ENCODE data around the gene ARMCX2.
"Not testable (repeated sequence)": the region's sequence is repeated elsewhere in the genome, so short reads cannot be mapped to it uniquely, and the experiment has no call there.

The ARMCX2 gene

DNA sequence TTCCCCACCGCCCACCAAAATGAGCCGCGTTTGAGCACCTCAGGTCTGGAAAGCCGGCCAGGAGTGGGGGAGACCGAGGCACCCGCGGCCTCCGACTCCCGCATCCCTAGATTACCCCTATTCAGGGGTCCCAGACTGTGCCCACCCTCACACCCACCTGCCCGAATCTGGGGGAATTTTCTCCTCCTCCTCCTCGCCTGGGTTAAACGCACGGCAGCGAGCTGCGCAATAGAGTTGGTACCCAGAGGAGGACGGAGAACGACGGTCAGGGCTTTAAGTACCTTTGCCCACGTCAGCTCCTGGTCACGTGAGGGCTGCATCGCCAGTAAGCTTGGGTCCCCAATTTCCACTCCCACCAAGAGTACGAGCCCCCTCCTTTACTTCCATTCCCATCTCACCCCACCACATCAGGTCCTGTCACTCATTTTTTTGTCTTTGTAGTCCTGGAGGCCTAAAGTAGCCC lies at the start of gene ARMCX2:
TSS of gene ARMCX2 (minus strand) at position 250 of the 463 bp plus-strand sequence. CDS start 2,262 bp downstream, outside the sequence.
- DNase-seq = no peak

DNA sequence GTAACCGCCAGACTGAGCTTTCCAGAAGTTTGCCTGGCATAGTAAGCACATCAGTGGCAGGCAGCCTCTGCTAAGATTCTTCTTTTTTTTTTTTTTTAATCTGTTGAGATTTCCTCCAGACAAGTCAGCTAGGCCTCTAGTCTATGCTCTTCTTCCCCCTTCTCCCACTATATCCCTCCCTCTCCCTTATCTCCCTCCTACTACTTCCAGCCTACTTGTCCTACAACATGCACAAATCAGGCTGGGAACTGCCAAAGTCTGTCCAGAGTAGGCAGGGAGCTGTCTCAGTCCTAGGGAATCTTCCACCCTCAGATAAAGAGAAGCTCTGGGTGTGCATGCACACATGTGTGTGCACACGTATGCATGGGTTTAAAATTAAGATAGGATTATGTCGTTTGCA lies 49.7 kb upstream of the ARMCX2 start:
- DNase-seq = no peak

DNA sequence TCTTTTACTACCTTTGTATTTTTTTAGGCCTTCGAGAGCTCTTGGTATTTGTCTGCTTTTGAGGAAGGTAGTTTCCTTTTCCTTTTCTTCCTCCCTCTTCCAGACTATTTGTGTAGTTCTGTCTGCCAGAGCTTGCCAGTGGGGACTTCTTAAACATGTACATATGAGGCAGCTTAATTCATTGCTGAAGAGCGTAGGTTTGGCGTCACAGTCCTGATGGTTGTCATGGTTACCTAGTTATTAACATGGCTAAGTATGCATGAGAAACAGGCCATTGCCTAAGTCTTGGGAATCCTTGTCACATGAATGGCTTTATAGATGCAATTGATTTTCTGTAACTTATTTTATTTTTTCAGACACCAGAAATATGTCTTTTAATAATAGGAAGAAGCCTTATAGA lies 48.5 kb upstream of the ARMCX2 start:
- DNase-seq = no peak

GRCh38 chrX:101693476-101693875 lies 33.8 kb upstream of the ARMCX2 start:
- no peak for DNase-seq

DNA sequence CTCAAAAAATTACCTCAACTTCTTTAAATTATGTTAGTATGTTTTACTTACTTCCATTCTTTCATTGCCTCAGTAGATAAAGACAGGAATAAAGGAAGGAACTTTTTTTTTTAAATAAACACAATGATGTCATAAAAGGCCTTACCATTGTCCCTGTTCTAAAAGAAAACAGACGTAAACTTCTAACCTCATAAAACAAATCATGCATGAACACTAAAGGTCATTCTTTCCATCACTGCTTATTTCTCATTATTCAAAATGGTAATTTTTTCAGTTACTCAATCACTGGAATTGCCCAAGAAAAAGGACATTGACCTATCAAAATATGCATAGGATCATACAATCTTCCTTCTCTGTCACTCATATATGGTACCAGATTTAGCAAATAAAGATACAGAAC lies 32.2 kb upstream of the ARMCX2 start:
- no peak for DNase-seq

- no peak for DNase-seq
Measured at GRCh38 chrX:101686574-101686973, 26.9 kb upstream of the ARMCX2 start.

DNA sequence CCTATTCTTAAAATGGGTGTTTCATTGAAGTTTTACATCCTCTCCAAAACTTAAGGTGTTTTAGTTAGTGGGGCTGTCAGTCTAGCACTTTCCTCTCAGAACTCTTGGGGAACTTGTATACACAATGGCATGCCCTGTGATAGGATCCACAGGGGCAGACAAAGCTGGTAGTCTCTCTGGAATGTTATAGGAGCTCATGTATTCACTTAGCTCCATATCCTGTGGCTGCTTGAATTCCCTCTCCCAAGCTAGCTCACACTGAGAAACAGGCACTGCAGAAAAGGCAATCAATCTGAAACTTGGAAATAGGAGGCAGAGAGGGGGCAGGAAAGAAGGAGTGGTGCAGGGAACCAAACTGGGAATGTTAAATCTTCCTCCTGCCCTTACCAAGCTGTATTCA lies 26.3 kb upstream of the ARMCX2 start:
- DNase-seq = no peak

- no peak for DNase-seq
Measured at GRCh38 chrX:101682723-101683122, 23.1 kb upstream of the ARMCX2 start.

DNA sequence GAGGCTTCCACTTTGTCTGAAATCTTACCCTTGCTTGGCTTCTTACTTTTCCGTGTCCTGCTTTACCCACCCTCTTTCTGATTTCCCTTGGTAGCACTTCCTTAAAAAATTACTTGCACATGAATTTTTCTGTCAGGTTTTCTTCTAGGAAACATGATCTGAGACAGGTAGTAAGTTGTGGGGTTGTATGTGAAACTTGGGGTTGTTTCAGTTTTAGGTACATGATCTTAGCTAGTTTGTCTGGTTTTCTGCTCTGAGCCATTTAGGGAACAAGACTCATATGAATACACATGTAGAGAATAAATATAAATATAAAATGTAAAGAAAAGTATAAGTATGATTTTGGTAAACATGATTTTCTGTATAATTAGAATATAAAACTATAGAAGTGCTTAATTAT lies 17.4 kb upstream of the ARMCX2 start:
- DNase-seq = no peak

DNA sequence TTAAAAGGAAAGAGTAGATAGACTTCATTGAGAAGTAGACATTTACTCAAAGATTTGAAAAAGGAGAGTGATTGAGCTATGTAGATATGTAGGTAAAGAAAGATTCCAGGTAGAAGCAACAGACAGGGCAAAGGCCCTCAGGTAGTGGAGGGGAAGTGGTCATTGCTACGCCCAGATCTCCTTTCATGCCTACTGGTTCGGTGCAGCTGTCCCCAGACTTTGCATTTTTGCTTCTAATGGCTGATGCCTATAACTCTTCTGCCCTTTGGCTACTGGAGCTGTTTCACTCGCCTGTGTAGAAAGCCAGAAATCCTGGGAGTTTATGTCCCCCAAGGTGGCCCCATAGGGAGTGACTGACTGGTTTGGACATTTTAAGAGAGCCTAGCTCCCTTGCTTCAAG lies 16.9 kb upstream of the ARMCX2 start:
- DNase-seq = no peak

DNA sequence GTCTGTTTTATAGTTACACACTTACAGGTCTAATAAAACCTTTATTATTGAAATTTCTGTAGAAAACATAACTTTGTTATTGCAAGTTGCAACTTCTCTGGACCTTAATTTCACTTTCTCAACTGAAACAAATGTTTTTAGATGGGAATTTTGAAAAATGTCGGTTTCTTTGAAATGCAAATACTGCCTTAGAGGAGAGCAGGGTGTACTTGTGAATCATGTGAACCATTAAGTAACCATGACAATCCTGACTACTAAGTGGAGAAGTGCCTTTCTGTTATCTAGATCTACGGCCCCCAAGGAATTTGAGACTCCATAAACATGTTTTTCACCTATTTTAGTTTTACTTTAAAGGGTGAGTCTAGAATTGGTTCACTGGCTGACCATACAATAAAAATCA lies 8.5 kb upstream of the ARMCX2 start:
- no peak for DNase-seq

GRCh38 chrX:101658661-101659491 lies 774 bp downstream of the ARMCX2 start:
- DNase-seq = peak; percentile 38

DNA sequence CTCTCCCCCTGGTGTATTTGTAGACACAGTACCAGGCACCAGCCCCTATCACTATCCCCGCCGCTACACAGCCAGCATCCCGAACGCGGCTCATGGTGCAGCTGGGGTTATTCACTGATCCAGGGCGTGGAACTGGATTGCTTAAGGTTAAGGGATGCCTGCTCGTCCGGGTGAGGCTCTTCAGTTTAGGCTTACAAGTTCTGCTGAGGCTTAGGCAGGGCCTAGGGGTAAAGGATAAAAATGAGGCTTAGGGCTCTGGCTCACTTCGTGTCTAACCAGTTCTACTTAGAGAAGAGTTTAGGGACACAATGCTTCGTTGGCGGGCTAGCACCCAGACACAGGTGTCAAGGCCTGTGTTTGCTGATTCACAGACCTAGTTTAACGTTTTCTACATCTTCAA lies 2.2 kb downstream of the ARMCX2 start:
- DNase-seq = no peak

- DNase-seq = no peak
Measured at GRCh38 chrX:101656817-101657216, 2.8 kb downstream of the ARMCX2 start.

GRCh38 chrX:101655534-101655933 lies 4.1 kb downstream of the ARMCX2 start:
- no peak for DNase-seq

GRCh38 chrX:101647716-101648115 lies 11.9 kb downstream of the ARMCX2 start:
- DNase-seq = not testable (repeated sequence)

GRCh38 chrX:101642093-101642492 lies 17.6 kb downstream of the ARMCX2 start:
- no peak for DNase-seq

- no peak for DNase-seq
Measured at GRCh38 chrX:101639583-101639982, 20.1 kb downstream of the ARMCX2 start.

DNA sequence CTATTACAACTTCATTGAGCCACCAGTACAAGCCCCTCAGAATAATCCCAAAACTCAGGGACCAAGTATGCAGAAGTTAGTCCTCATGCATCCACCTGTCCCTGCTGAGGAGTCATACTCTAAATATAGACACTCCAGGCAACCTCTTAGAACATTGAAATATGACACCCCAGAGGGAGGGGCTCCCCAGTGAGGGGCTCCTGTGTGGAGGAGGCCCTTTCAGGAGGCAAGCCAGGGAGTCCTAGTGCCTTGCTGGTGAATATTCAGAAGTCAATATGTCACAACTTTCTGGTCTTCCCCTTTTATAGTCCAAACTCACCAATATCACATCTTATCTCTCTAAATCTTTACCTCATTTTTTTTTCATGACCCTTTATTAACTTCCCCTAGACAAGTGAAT lies 40.3 kb downstream of the ARMCX2 start:
- DNase-seq = peak; percentile 35

- DNase-seq = peak; percentile 85
Measured at GRCh38 chrX:101617211-101618191, 42.1 kb downstream of the ARMCX2 start, which contains the start of gene ARMCX6. ARMCX6 (minus strand) TSS chrX:101618000; CDS start chrX:101616620, 1,380 bp downstream.

DNA sequence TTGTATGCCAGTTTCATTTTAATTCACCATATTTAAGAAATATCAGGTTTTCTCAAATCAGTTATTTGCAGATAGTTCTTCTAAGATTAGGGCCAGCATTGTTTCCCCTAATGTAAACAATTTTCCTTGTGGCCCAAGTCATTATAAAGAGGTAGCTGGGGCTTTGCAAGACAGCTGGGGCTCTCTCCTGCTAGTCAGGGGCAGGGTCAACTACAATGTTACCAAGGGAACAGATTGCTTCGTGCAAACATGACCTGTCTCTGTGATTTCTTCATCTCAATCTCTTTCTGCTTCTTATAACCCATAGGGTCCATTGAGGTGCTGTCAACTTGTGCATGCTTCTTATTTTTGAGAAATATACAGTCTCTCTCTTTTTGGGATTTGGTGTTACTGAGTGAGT lies 53.9 kb downstream of the ARMCX2 start:
- DNase-seq = no peak

Data from hematopoietic multipotent progenitor cell treated with erythropoietin and hydrocortisone succinate and interleukin-3 and kit ligand, for 6 days (in vitro differentiated cells).